ENCODE data around the gene LGALS3.

The LGALS3 gene

DNA sequence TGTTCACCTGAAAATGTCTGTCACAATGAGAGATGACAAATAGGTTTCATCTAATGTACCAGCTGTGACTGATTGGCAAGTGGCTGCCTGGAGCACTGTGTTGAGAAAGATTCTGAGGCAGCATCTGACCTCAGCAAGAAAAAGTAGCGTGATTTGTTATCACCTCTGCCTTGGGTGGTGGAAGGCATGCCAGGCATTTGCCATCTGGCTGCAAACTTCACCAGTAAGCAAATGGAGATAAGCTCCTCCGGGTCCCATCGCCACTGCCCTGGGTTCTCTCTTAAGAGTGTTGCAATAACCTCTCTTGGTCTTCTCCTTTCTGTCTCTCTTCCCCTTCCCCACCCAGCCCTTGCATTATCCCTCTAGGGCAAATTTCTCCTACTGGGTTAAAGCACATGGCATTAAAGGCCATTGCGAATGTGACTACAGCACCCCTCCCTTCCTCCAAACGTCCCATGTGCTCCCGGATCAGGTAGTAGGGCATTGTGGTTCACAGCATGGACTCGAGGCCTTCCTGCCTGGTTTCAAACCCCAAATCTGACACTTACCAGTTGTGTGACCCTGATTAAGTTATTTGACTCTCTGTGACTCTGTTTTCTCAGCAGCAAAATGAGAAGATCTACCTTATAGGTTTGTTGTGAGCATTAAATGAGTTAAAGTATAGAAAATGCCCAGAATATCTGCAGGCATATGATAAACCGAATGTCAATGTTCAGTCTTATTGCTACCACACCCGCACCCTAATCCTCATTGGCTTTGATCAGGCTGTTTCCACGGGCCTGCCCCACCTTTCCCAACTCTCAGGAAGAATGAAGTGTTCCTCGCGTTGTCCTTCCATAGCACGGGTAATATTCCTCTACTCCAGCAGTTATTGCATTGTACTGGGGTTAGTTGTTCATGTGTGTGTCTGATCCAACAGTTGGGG lies 8.2 kb upstream of the LGALS3 start:
- TF ChIP-seq, protein P1, sequence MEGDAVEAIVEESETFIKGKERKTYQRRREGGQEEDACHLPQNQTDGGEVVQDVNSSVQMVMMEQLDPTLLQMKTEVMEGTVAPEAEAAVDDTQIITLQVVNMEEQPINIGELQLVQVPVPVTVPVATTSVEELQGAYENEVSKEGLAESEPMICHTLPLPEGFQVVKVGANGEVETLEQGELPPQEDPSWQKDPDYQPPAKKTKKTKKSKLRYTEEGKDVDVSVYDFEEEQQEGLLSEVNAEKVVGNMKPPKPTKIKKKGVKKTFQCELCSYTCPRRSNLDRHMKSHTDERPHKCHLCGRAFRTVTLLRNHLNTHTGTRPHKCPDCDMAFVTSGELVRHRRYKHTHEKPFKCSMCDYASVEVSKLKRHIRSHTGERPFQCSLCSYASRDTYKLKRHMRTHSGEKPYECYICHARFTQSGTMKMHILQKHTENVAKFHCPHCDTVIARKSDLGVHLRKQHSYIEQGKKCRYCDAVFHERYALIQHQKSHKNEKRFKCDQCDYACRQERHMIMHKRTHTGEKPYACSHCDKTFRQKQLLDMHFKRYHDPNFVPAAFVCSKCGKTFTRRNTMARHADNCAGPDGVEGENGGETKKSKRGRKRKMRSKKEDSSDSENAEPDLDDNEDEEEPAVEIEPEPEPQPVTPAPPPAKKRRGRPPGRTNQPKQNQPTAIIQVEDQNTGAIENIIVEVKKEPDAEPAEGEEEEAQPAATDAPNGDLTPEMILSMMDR (IDR thresholded peaks at IDR 0.05; ENCODE audit: borderline replicate concordance, insufficient read depth, low read depth, low read length) = no peak
- no peak overlapping the region for H3K4me3 ChIP-seq (ENCODE audit: low read depth, low read length)

DNA sequence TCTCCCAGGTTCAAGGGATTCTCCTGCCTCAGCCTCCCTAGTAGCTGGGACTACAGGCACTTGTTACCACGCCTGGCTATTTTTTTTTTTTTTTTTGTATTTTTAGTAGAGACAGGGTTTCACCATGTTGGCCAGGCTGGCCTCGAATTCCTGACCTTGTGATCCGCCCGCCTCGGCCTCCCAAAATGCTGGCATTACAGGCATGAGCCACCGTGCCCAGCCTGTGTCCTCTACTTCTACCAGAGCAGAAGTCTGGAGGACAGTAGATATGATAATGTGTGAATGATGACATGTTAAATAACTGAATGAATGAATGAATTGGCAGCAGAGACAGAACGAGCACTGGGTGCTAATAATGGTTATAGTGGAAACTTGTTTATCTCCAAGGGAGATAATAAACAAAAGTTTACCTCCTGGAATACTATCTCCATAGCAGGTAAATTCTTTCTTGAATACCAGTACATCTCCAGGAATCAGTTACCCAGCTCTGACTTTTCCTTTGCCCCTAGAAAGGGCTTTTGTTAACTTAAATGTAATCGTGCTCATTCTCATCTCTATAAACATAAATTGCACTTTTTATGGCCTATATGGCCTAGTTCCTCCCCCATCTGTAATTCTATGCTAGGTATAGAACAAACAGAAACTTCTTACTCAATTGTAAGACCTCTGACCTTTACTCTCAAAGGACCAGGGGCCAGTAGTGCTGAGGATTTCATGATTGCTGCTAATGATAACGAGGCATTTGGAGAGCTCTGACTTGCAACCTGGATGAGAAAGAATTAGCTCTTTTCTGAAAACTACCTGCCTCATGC lies 7.2 kb upstream of the LGALS3 start:
- TF ChIP-seq, protein P1 (IDR thresholded peaks at IDR 0.05; ENCODE audit: borderline replicate concordance, insufficient read depth, low read depth, low read length) = no peak

DNA sequence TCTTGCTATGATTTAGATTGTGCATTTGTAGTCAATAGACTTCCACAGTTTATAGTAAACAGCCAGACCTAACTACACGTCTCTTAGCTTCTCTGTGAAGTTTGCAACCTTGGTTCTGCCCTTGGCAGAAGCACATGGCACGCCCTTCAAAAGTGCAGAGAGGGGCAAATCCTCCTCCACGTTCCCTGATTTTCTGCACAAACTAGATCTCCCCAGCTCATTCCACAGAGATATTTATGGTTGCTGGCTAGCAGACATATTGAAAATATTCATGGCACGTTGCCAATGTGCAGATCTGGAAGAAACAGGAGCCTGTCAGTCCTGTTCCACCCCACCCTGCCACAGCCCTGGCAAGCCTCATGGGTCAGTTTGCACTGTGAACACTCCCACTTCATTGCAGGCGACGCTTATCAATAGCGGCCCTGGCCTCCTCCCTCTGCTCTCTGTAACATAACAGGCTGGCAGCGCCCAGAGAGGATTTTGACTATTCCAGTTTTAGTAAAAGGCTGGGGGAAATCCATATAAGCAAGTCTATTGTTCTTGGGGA lies 6.5 kb upstream of the LGALS3 start:
- H3K4me3 ChIP-seq (ENCODE audit: low read depth, low read length) = no peak overlapping the region
- TF ChIP-seq, protein P1 (IDR thresholded peaks at IDR 0.05; ENCODE audit: borderline replicate concordance, insufficient read depth, low read depth, low read length) = no peak

More for the DNA sequence above, 7.2 kb upstream of the LGALS3 start:
- H3K4me3 ChIP-seq (ENCODE audit: low read depth, low read length) = no peak overlapping the region

DNA sequence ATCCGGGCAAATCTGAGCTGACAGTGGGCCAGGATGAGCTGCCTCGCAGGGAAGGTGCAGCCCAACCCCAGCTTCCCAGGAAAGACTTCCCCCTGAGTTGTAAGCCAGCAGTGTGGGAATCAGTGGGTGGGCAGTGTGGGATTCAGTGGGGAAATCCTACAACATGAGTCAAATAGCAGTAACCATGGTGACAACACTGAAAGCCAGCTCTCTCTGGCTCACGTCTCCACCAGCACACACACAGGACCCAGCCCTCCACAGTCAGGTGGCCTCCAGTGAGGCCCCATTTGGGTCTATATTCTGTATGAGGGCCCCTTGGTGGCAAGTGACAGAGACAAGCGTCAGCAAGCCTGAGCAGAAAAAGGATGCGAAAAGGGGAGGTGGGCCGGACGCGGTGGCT lies 6.0 kb upstream of the LGALS3 start:
- no peak overlapping the region for H3K4me3 ChIP-seq (ENCODE audit: low read depth, low read length)
- TF ChIP-seq, protein P1 (IDR thresholded peaks at IDR 0.05; ENCODE audit: borderline replicate concordance, insufficient read depth, low read depth, low read length) = no peak

DNA sequence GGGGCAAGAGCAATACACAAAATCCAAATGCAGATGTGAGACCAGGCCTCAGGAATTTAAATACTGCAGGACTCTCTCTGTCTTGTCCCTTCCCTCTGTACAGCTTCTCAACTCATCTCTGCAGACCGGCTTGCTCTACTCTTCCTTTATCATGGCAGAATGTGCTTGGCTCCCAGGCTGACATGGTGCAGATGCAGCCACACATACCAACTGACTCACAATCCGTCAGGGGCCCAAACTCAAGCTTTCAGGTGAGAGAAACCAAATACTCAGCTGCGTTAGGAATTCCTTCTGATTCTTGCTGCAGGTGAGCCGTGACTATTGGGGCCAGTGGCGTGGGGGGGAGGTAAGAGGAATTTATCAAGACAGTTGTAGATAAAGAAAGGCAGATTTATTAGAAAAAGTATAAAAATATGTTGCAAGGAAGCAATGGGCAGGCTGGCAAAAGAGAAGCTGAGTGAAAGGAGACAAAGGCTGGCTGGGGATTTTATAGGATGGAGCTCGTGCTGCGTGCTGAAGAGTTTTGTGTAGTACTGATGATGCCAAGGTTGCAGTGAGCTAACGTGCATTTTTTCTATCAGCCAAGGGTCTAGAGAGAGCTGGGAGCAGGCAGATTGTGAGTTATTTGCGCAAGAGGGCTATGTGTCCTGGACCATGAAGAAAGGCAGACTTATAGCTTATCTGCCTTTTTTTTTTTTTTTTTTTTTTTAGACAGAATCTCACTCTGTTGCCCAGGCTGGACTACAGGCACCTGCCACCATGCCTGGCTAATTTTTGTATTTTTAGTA lies 5.0 kb upstream of the LGALS3 start:
- no peak overlapping the region for H3K4me3 ChIP-seq (ENCODE audit: low read depth, low read length)
- TF ChIP-seq, protein P1 (IDR thresholded peaks at IDR 0.05; ENCODE audit: borderline replicate concordance, insufficient read depth, low read depth, low read length) = no peak

DNA sequence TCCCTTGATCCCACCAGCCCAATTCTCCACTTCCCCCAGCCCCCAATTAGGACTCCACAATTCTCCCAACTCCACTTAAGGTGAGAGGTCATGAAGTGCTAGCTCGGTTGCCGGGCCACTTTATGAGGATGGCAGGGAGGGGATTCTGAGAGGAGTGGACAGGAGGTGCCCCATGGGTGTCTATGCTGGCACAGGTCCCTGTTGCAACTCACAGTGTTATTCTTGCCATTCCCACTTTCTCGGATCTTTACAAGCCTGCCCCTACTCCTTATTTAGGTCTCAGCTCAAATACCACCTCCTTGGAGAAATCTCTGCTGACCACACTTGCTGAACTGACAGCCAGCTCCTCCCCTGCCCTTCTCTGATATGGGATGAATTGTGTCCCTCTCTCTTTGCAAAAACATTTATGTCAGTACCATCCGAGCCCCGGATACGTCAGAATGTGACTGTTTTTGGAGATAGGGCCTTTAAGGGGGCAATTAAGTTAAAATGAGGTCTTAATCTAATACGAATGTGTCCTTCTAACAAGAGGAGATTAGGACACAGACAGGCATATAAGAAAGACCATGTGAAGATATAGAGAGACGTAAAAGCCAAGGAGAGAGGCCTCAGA lies 4.2 kb upstream of the LGALS3 start:
- TF ChIP-seq, protein P1 (IDR thresholded peaks at IDR 0.05; ENCODE audit: borderline replicate concordance, insufficient read depth, low read depth, low read length) = no peak
- H3K4me3 ChIP-seq (ENCODE audit: low read depth, low read length) = no peak overlapping the region

Measured in GM12875 (cell line).